Astrocyte of the spinal cord (primary cell): ENCODE measurements around the gene DNLZ.
A peak's percentile ranks its signal among the peaks of the same experiment; 100 is the strongest.

Experiments
- DNase-seq: peaks from one replicate; pipeline ENCODE4 v3.0.0; 2011; ENCODE audit warnings: low read depth, low spot score
- H3K4me3 ChIP-seq: 2 replicates; pipeline ENCODE4 v1.5.1; 2011; ENCODE audit warnings: low read depth, mild to moderate bottlenecking, low read length, moderate library complexity
- CTCF ChIP-seq: IDR thresholded peaks from 2 replicates; pipeline ENCODE4 v1.5.1; 2012; ENCODE audit warnings: low read depth, mild to moderate bottlenecking, low read length, inconsistent platforms
- in situ Hi-C: cut with HindIII; loops from 2 replicates; pipeline ENCODE4 v1.10.0; 2017; ENCODE audit warnings: low sequenced_read_pairs

DNLZ gene

GRCh38 chr9:136335296-136336155, 28.0 kb downstream of the DNLZ start:
- no peak for TF ChIP-seq CTCF
- in situ Hi-C loops: no loop called here
- H3K4me3 ChIP-seq: no peak overlapping the region

DNA sequence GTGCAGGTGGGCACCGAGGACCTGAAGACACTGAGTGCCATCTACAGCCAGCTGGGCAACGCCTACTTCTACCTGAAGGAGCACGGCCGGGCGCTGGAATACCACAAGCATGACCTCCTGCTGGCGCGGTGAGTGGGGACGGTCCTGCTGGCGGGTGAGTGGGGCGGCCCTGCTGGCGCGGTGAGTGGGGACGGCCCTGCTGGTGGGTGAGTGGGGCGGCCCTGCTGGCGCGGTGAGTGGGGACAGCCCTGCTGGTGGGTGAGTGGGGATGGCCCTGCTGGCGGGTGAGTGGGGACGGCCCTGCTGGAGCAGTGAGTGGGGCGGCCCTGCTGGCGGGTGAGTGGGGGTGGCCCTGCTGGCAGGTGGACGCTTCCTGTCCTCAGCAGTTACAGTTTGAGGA, 29.0 kb downstream of the DNLZ start:
- in situ Hi-C loops: no loop called here
- no peak for DNase-seq
- no peak overlapping the region for H3K4me3 ChIP-seq
- TF ChIP-seq CTCF: no peak

More at GRCh38 chr9:136335296-136336155, 28.0 kb downstream of the DNLZ start:
- DNase-seq: peak; percentile 25

DNA sequence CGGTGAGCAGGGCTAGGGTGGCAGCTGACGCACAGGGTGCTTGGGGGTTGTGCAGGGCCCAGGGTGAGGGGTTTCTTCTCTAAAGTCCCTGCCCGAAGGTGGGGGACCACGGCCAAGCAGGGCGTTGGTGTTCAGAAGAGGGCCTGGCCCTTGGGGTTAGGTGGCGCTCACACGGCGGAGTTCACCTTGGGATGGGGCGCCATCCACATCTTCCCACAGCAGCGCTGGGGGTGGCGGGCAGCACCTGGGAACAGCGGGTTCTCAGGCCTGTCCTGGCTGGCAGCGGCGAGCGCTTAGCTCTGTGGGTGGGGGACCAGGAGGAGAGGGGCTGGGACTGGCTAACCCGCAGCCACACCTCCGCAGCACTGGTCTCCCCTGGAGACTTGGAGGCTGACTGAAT, 30.1 kb downstream of the DNLZ start:
- no peak for DNase-seq
- in situ Hi-C loops: no loop called here
- TF ChIP-seq CTCF: no peak
- H3K4me3 ChIP-seq: no peak overlapping the region

DNA sequence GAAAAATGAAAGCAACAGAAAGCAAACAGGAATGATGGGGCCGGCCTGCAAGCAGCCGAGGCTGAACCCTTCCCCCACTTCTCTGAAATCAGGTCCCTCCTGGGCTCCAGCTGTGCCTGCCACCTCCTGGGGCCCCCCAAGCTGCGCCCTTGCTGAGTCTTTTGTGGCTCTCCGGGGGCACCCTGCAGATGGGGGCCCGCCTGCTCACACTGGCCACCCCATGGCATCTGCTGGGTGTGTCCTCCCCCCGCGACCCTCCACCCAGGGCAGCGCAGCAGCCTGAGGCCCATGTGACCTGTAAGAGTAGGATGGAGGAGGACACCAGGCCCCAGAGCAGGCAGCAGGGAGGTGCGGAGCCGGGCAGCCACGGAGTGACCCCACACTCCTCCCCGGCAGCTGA, 30.5 kb downstream of the DNLZ start:
- DNase-seq: no peak
- in situ Hi-C loops: no loop called here
- H3K4me3 ChIP-seq: no peak overlapping the region
- no peak for TF ChIP-seq CTCF

GRCh38 chr9:136332482-136332983, 31.0 kb downstream of the DNLZ start:
- in situ Hi-C loops: no loop called here
- no peak for TF ChIP-seq CTCF
- no peak overlapping the region for H3K4me3 ChIP-seq
- no peak for DNase-seq

DNA sequence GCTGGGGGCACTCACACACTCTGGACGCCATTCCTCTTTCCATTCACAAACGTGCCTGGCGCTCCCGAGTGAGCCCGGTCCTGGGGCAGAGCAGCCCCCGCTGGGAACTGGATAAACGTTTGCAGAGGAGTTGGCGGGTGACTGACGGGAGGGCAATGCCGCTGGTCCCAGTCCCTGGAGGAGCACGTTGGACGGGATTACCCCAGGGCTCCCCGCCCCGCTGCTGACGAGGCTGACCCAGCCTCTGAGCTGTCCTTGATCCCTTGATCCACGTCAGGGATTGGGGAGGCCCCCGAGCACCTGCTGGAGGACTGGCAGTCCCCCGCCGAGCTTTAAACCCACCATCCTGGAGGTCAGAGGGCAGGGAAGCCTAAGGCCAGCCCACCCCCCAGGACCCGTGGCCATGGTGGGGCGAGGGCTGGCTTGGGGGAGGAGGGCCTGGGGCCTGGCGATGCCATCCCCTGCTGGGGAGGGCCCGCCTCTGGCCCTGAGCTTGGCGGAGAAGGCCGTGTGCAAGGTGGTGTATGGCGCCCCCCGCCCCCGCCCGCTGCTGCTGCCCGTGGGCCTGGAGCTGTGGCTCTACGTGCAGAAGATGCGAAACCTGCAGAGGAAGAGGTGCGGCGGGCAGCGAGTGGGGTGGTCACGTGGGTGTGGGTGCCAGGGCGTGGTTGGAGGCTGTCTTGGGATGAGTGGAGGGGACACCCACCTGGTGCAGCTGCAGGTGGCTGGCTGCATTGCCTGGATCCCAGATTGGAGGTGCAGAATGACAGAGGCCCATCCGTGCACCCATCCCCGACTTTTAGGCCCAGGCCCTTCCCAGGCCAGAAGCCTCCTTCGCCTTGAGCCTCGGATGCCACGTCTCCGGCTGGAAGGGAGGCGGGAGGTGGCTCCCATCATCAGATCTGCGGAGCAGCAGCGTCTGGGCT, 31.7 kb downstream of the DNLZ start:
- no peak for TF ChIP-seq CTCF
- no peak for DNase-seq
- in situ Hi-C loops: no loop called here
- H3K4me3 ChIP-seq: no peak overlapping the region
